GM12878 (cell line): ENCODE measurements around the gene KIRREL3. TPM values are rescaled to one million over a fixed set of nuclear protein-coding genes. Genes with fewer than 3 reads are reported as not detected.

Experiments
- ATAC-seq: fragments of 200-7000 bp; cut with Tn5 transposase; 3 replicates; pipeline ENCODE4 v1.9.1; 2020; ENCODE audit warnings: mild to moderate bottlenecking, moderate library complexity
- BruUV-seq: library from RNA; stranded (reverse); fragments of 400-500 nt; replicated peaks from 2 replicates; lab custom pipeline; 2021; lab: Mats Ljungman, UMichigan
- CTCF ChIA-PET: fragments of 300-600 bp; sonication (Branson Sonifier 250); formaldehyde crosslinking; extraction: SDS; loops from one replicate; lab custom pipeline; 2021; ENCODE audit warnings: inconsistent platforms; lab: Yijun Ruan, JAX
- POLR2A ChIA-PET: fragments of 350-600 bp; formaldehyde crosslinking; extraction: SDS; loops from one replicate; lab custom pipeline; 2021; ENCODE audit warnings: inconsistent platforms; lab: Charles Lee
- RAD21 ChIA-PET: fragments of 300-600 bp; sonication (Branson Sonifier 250); formaldehyde crosslinking; loops from one replicate; lab custom pipeline; 2023; ENCODE audit warnings: antibody characterized with exemption; ENCODE audit not compliant: unreplicated experiment; lab: Charles Lee
- SMC1A ChIA-PET: fragments of 300-600 bp; sonication (Branson Sonifier 250); formaldehyde crosslinking; loops from one replicate; lab custom pipeline; 2023; ENCODE audit not compliant: unreplicated experiment, uncharacterized antibody; lab: Charles Lee
- DNase-seq: peaks from one replicate; pipeline ENCODE4 v3.0.0-alpha.2; 2011; ENCODE audit warnings: low read depth, low spot score
- FAIRE-seq: peaks from 3 replicates; lab custom pipeline; 2011; peaks lifted over from hg19 to GRCh38; lab: Jason Lieb, UNC
- H2AFZ ChIP-seq: 2 replicates; pipeline ENCODE4 v1.6.0; 2011; ENCODE audit warnings: low read depth, low read length, control low read depth; ENCODE audit not compliant: control insufficient read depth
- H3K27ac ChIP-seq: 2 replicates; pipeline ENCODE4 v1.5.1; 2011; ENCODE audit warnings: control low read depth; ENCODE audit not compliant: control insufficient read depth, insufficient read depth
- H3K27me3 ChIP-seq, 2 experiments: replicated peaks in 1 of 2; 2 replicates each; pipeline versions ENCODE4 v1.6.0 to v1.6.1; 2011; ENCODE audit warnings: low read length in 1 of 2; ENCODE audit not compliant: control insufficient read depth in 2 of 2, insufficient read depth in 2 of 2
- H3K36me3 ChIP-seq, 2 experiments: 2 replicates each; pipeline ENCODE4 v1.5.1; 2011; ENCODE audit warnings: low read length in 1 of 2; ENCODE audit not compliant: control insufficient read depth in 2 of 2, insufficient read depth in 2 of 2
- H3K4me1 ChIP-seq: 2 replicates; pipeline ENCODE4 v1.6.1; 2011; ENCODE audit warnings: mild to moderate bottlenecking, low read length, moderate library complexity, mixed read lengths; ENCODE audit not compliant: control insufficient read depth, insufficient read depth
- H3K4me2 ChIP-seq: 2 replicates; pipeline ENCODE4 v1.6.0; 2011; ENCODE audit warnings: control low read depth; ENCODE audit not compliant: control insufficient read depth, insufficient read depth
- H3K4me3 ChIP-seq: fragments of 200-600 bp; sonication (generic); 2 replicates; pipeline ENCODE4 v1.5.1; 2016
- H3K79me2 ChIP-seq: 2 replicates; pipeline ENCODE4 v1.6.0; 2011; ENCODE audit warnings: low read length; ENCODE audit not compliant: control insufficient read depth, insufficient read depth
- H3K9ac ChIP-seq: 2 replicates; pipeline ENCODE4 v1.8.0; 2011; ENCODE audit warnings: low read length, control low read depth, mixed read lengths; ENCODE audit not compliant: control insufficient read depth, insufficient read depth
- H3K9me3 ChIP-seq: replicated peaks from 3 replicates; pipeline ENCODE4 v1.5.1; 2011; ENCODE audit warnings: mild to moderate bottlenecking, low read length; ENCODE audit not compliant: control insufficient read depth, insufficient read depth
- H4K20me1 ChIP-seq: 2 replicates; pipeline ENCODE4 v1.6.0; 2011; ENCODE audit not compliant: control insufficient read depth, insufficient read depth
- ATF2 ChIP-seq: IDR thresholded peaks from 2 replicates; pipeline ENCODE4 v1.6.1; 2012; ENCODE audit warnings: low read length, inconsistent platforms
- ATF7 ChIP-seq: fragments of 450-650 bp; IDR thresholded peaks from 2 replicates; pipeline ENCODE4 v1.6.1; 2016; ENCODE audit warnings: low read depth, mild to moderate bottlenecking
- BCL3 ChIP-seq: IDR thresholded peaks from 2 replicates; pipeline ENCODE4 v1.6.1; 2011; ENCODE audit warnings: borderline replicate concordance, low read depth, mild to moderate bottlenecking, moderate library complexity, low read length; ENCODE audit not compliant: insufficient read depth, poor library complexity, severe bottlenecking
- BHLHE40 ChIP-seq, 2 experiments: fragments of 450-650 bp in 1 of 2; IDR thresholded peaks; 2 replicates each; pipeline ENCODE4 v1.6.1; 2011 to 2017; ENCODE audit warnings: low read depth in 2 of 2, borderline replicate concordance in 1 of 2, improper control_type of control experiment in 1 of 2, low read length in 1 of 2, mild to moderate bottlenecking in 1 of 2
- CBX3 ChIP-seq: fragments of 200-600 bp; sonication (generic); IDR thresholded peaks from 2 replicates; pipeline ENCODE4 v1.6.1; 2016; ENCODE audit warnings: low read depth, borderline replicate concordance
- CHD2 ChIP-seq: IDR thresholded peaks from 2 replicates; pipeline ENCODE4 v1.6.1; 2011; ENCODE audit warnings: low read depth, low read length, improper control_type of control experiment, borderline replicate concordance
- DPF2 ChIP-seq: fragments of 450-650 bp; IDR thresholded peaks from 2 replicates; pipeline ENCODE4 v1.6.1; 2017; ENCODE audit warnings: mild to moderate bottlenecking
- EED ChIP-seq: sonication (generic); IDR thresholded peaks from 2 replicates; pipeline ENCODE4 v1.6.1; 2016; ENCODE audit warnings: antibody characterized with exemption, low read depth
- IKZF2 ChIP-seq, 2 experiments: fragments of 450-650 bp; IDR thresholded peaks; 2 replicates each; pipeline ENCODE4 v1.6.1; 2017; ENCODE audit warnings: mild to moderate bottlenecking in 2 of 2, moderate library complexity in 2 of 2
- JUND ChIP-seq: IDR thresholded peaks from 2 replicates; pipeline ENCODE4 v1.6.1; 2012; ENCODE audit warnings: low read depth, mild to moderate bottlenecking, low read length, improper control_type of control experiment, moderate library complexity
- MEF2B ChIP-seq: fragments of 450-650 bp; IDR thresholded peaks from 2 replicates; pipeline ENCODE4 v1.6.1; 2018; ENCODE audit warnings: mild to moderate bottlenecking, moderate library complexity; ENCODE audit not compliant: partially characterized antibody, poor library complexity, severe bottlenecking
- NR2F1 ChIP-seq: fragments of 450-650 bp; conservative IDR thresholded peaks from 2 replicates; pipeline ENCODE4 v1.6.1; 2017; ENCODE audit warnings: mild to moderate bottlenecking
- PBX3 ChIP-seq: IDR thresholded peaks from 2 replicates; pipeline ENCODE4 v1.6.1; 2011; ENCODE audit warnings: mild to moderate bottlenecking, low read depth, low read length, moderate library complexity; ENCODE audit not compliant: insufficient replicate concordance
- RAD51 ChIP-seq: fragments of 450-650 bp; IDR thresholded peaks from 2 replicates; pipeline ENCODE4 v1.6.1; 2016; ENCODE audit warnings: moderate library complexity, mild to moderate bottlenecking, inconsistent platforms
- RB1 ChIP-seq: fragments of 450-650 bp; formaldehyde crosslinking; IDR thresholded peaks from 2 replicates; pipeline ENCODE4 v1.6.1; 2017; ENCODE audit warnings: mild to moderate bottlenecking, borderline replicate concordance
- RCOR1 ChIP-seq: conservative IDR thresholded peaks from 2 replicates; pipeline ENCODE4 v1.6.1; 2012; ENCODE audit warnings: low read depth, low read length, improper control_type of control experiment
- RUNX3 ChIP-seq: IDR thresholded peaks from 2 replicates; pipeline ENCODE4 v1.6.1; 2012; ENCODE audit warnings: low read length, inconsistent platforms
- SMAD5 ChIP-seq: IDR thresholded peaks from 2 replicates; pipeline ENCODE4 v1.6.1; 2016; ENCODE audit warnings: antibody characterized with exemption, low read depth
- TBL1XR1 ChIP-seq: IDR thresholded peaks from 2 replicates; pipeline ENCODE4 v1.6.1; 2012; ENCODE audit warnings: low read depth, low read length, improper control_type of control experiment
- ZNF622 ChIP-seq: fragments of 450-650 bp; IDR thresholded peaks from 2 replicates; pipeline ENCODE4 v1.6.1; 2017; ENCODE audit warnings: mild to moderate bottlenecking, inconsistent platforms
- WGBS: methylation state at CpG from one replicate; pipeline ENCODE4 v1.1.6; 2016; ENCODE audit warnings: low lambda C conversion rate; ENCODE audit not compliant: insufficient replicate concordance, insufficient coverage; ENCODE audit errors: missing lambda C conversion rate; 5-methylcytosine and 5-hydroxymethylcytosine counted together
- in situ Hi-C: fragments of 300-500 bp; cut with MboI; formaldehyde crosslinking; loops from 9 replicates; pipeline ENCODE4 v1.14.3; 2018; ENCODE audit warnings: mixed read lengths
- intact Hi-C: fragments of 100-400 bp; cut with micrococcal nuclease; formaldehyde crosslinking; loops from one replicate; pipeline ENCODE4 v1.14.2; 2022; ENCODE audit not compliant: unreplicated experiment
- polyA plus RNA-seq, 11 experiments: library from polyadenylated mRNA; depleted of rRNA in 4 of 11; unstranded in 6 of 11; stranded (reverse) in 5 of 11; fragments of >200 nt; fragmentation: Nextera tagmentation in 4 of 11; fragmentation: Illumina TruSeq in 1 of 11; extraction: Ambion mirVana in 4 of 11; extraction: Trizol in 1 of 11; gene quantifications; 1 replicate in 1 of 11; 2 replicates in 10 of 11; pipeline versions ENCODE4 v1.2.1 to v1.2.3, GENCODE V29; 2011 to 2016; ENCODE audit warnings: inconsistent platforms in 2 of 11, missing spikeins in 2 of 11, low read depth in 1 of 11
- total RNA-seq, 4 experiments: library from RNA; depleted of rRNA in 3 of 4; stranded (reverse); fragments of >200 nt in 3 of 4; fragmentation: Illumina TruSeq in 1 of 4; extraction: Trizol in 1 of 4; gene quantifications; 2 replicates each; pipeline versions ENCODE4 v1.2.1 to v1.2.3, GENCODE V29; 2013 to 2021

Gene KIRREL3
- total and polyA plus RNA-seq, 10 of the 15 experiments (the other 5 are each of a cell fraction or from before 2014, with no cell fraction given) = under 0.01 TPM; not detected in 9

DNA sequence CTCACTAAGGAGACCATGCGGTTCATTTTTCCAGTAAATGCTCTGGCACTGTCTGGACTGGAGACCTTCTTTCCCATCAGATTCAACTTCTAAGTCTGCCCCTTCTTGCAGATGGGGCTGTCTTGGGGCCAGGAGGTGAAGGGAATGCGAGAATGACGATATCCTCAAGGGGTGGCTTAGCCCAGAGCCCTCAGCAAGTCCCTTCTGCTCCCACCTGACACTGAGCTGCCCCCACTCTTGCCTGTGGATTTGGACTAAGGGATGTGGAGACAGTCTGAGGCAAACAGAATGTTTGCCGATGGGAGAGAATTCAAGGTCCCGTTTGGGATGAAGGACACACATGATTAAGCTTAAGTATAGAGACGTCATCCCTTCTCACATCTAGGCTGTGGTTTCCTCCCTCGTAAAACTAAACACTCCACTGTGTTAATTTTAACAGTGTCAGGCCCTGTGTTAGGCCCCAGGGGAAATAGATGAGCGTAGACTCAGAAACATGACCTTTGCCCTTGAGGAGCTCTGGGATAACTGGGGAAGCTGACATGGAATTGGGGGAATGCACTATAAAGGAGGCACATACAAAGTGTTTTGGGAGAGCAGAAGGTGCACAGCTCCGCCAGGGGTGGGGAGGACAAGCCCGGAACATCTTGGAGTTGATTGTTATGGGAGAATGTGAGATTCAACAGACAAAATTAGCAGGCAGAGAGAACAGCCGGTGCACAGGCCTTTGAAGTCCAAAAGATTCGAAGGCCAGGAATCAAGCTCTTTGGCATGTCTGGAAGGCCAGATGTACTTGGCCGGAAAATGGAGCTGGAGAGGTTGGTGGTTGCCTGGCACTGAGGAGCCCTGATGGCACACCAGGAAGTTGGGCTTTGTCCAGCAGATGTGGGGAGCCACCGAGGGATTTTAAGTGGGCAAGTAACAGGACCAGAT lies 573.5 kb downstream of the KIRREL3 start:
- ChIA-PET SMC1A (interaction anchor here (0.8 to 1.7 kb wide), 4 partner anchors 9 to 116 kb away, joined by 3 to 5 read pairs (median 4); no protein-coding TSS in a partner anchor), RAD21 (interaction anchor here (1.1 kb wide), 1 partner anchor 54 kb away, joined by 4 read pairs; no protein-coding TSS in a partner anchor), POLR2A (interaction anchor here (0.6 kb wide), 1 partner anchor 25 kb away, joined by 5 read pairs; no protein-coding TSS in a partner anchor), CTCF (interaction anchor here (0.9 to 6.6 kb wide), 8 partner anchors 8 to 116 kb away, joined by 3 to 23 read pairs (median 3); no protein-coding TSS in a partner anchor)
- Histone ChIP-seq H4K20me1 (no peaks in the 10 kb centered on the region), H3K27me3 (no peaks in the 10 kb centered on the region), H3K36me3 (no peaks in the 10 kb centered on the region), H3K9ac (no peak overlapping the region), H2AFZ (no peak overlapping the region), H3K4me3 (no peak overlapping the region), H3K79me2 (no peaks in the 10 kb centered on the region), H3K27ac (no peak overlapping the region), H3K4me1 (peaks cover 9% of the 10 kb centered on the region), H3K4me2 (no peak overlapping the region), H3K9me3 (no peaks in the 10 kb centered on the region; the same call in 2 of the 3 replicates)
- in situ Hi-C loops = no loop called here
- no peak for DNase-seq
- peak; percentile 80 for ATAC-seq
- peak; percentile 23 for FAIRE-seq
- intact Hi-C loops = loop anchor here (2.0 kb wide), 1 partner anchor 28 kb away; no protein-coding TSS in a partner anchor
- WGBS = 52% methylated on average over 14 of the region's 14 CpGs
- BruUV-seq = no TSS peak
- peak; percentile 94 for TF ChIP-seq MEF2B
- TF ChIP-seq RCOR1 = no peak
- TF ChIP-seq CHD2 = peak; percentile 54; the same call in 1 of the 2 replicates
- TF ChIP-seq CBX3 = no peak
- TF ChIP-seq IKZF2 (IDR thresholded peaks at IDR 0.05) = peak; percentile 90 to 93
- no peak for TF ChIP-seq BCL3
- peak; percentile 94 for TF ChIP-seq NR2F1
- peak; percentile 75 for TF ChIP-seq DPF2
- TF ChIP-seq BHLHE40 (IDR thresholded peaks at IDR 0.05; ENCODE audit: borderline replicate concordance in 1 of 2, low read depth in 2 of 2, low read length in 1 of 2) = no peak
- no peak for TF ChIP-seq JUND
- TF ChIP-seq ZNF622 = no peak
- TF ChIP-seq TBL1XR1 = no peak
- no peak for TF ChIP-seq SMAD5
- no peak for TF ChIP-seq RB1
- 0 out of 2 replicates have a peak, but pooled peaks have one; percentile 20 for TF ChIP-seq EED
- TF ChIP-seq RAD51 = no peak
- TF ChIP-seq PBX3 = no peak
- peak; percentile 81 for TF ChIP-seq ATF7
- TF ChIP-seq ATF2 = no peak
- TF ChIP-seq RUNX3 = peak; percentile 60
